WERI-Rb-1 (cell line): ENCODE data around the gene SLC2A10.
"Not testable (repeated sequence)": the region's sequence is repeated elsewhere in the genome, so short reads cannot be mapped to it uniquely, and the experiment has no call there.

Experiments
- DNase-seq: peaks from one replicate; pipeline ENCODE4 v3.0.0-alpha.2; 2020
- H3K27ac ChIP-seq: fragments of 250-450 bp; sonication (Bioruptor Pico); 2 replicates; pipeline ENCODE4 v1.5.1; 2020; ENCODE audit warnings: mild to moderate bottlenecking, moderate library complexity
- H3K27me3 ChIP-seq: fragments of 250-450 bp; sonication (Bioruptor Pico); 2 replicates; pipeline ENCODE4 v1.5.1; 2021; ENCODE audit warnings: mild to moderate bottlenecking, low read depth, moderate library complexity; ENCODE audit not compliant: insufficient read depth, severe bottlenecking
- H3K36me3 ChIP-seq: fragments of 250-450 bp; sonication (Bioruptor Pico); 2 replicates; pipeline ENCODE4 v1.5.1; 2020; ENCODE audit warnings: mild to moderate bottlenecking, moderate library complexity
- H3K4me3 ChIP-seq: 2 replicates; pipeline ENCODE4 v1.5.1; 2011; ENCODE audit warnings: low read depth, mild to moderate bottlenecking, control low read depth, low read length
- H3K9me3 ChIP-seq: fragments of 250-450 bp; sonication (Bioruptor Pico); 2 replicates; pipeline ENCODE4 v1.5.1; 2021; ENCODE audit warnings: mild to moderate bottlenecking, moderate library complexity; ENCODE audit not compliant: severe bottlenecking
- CTCF ChIP-seq: IDR thresholded peaks from 2 replicates; pipeline ENCODE4 v1.5.1; 2011; ENCODE audit warnings: low read depth, mild to moderate bottlenecking, control low read depth, inconsistent platforms, low read length

SLC2A10 gene

GRCh38 chr20:46673394-46674252, 35.8 kb upstream of the SLC2A10 start:
- Histone ChIP-seq H3K4me3 (no peak overlapping the region), H3K27ac (no peak overlapping the region), H3K9me3 (no peaks in the 10 kb centered on the region), H3K36me3 (no peaks in the 10 kb centered on the region), H3K27me3 (no peaks in the 10 kb centered on the region)
- no peak for TF ChIP-seq CTCF
- DNase-seq, result no peak

GRCh38 chr20:46674253-46675083, 35.0 kb upstream of the SLC2A10 start:
- TF ChIP-seq CTCF, result no peak
- no peak overlapping the region for H3K27ac ChIP-seq
- H3K4me3 ChIP-seq, result no peak overlapping the region
- DNase-seq, result no peak
- no peaks in the 10 kb centered on the region for H3K9me3 ChIP-seq
- H3K27me3 ChIP-seq, result no peaks in the 10 kb centered on the region
- no peaks in the 10 kb centered on the region for H3K36me3 ChIP-seq

GRCh38 chr20:46676649-46677316, 32.7 kb upstream of the SLC2A10 start:
- not testable (repeated sequence) for DNase-seq, H3K27me3 ChIP-seq, H3K36me3 ChIP-seq, H3K27ac ChIP-seq, H3K9me3 ChIP-seq, H3K4me3 ChIP-seq

- no peaks in the 10 kb centered on the region for H3K9me3 ChIP-seq
- H3K27me3 ChIP-seq, result no peaks in the 10 kb centered on the region
- H3K4me3 ChIP-seq, result no peak overlapping the region
- no peak for DNase-seq
- no peak for TF ChIP-seq CTCF
- no peak overlapping the region for H3K27ac ChIP-seq
- peaks cover 4% of the 10 kb centered on the region for H3K36me3 ChIP-seq
Observed at GRCh38 chr20:46677608-46678007, 31.8 kb upstream of the SLC2A10 start.

GRCh38 chr20:46678516-46678915, 30.9 kb upstream of the SLC2A10 start:
- no peak for DNase-seq
- H3K9me3 ChIP-seq, result no peaks in the 10 kb centered on the region
- H3K27ac ChIP-seq, result no peak overlapping the region
- no peaks in the 10 kb centered on the region for H3K27me3 ChIP-seq
- no peak overlapping the region for H3K4me3 ChIP-seq
- no peak for TF ChIP-seq CTCF
- peaks cover 4% of the 10 kb centered on the region for H3K36me3 ChIP-seq

- TF ChIP-seq CTCF, result no peak
- H3K27me3 ChIP-seq, result no peaks in the 10 kb centered on the region
- no peak overlapping the region for H3K27ac ChIP-seq
- no peak for DNase-seq
- H3K4me3 ChIP-seq, result no peak overlapping the region
- H3K36me3 ChIP-seq, result peaks cover 15% of the 10 kb centered on the region
- H3K9me3 ChIP-seq, result no peaks in the 10 kb centered on the region
Observed at GRCh38 chr20:46680684-46681031, 28.8 kb upstream of the SLC2A10 start.
